ENCODE measurements around the gene HSD17B11.
"Not testable (repeated sequence)": the region's sequence is repeated elsewhere in the genome, so short reads cannot be mapped to it uniquely, and the experiment has no call there.

DNA sequence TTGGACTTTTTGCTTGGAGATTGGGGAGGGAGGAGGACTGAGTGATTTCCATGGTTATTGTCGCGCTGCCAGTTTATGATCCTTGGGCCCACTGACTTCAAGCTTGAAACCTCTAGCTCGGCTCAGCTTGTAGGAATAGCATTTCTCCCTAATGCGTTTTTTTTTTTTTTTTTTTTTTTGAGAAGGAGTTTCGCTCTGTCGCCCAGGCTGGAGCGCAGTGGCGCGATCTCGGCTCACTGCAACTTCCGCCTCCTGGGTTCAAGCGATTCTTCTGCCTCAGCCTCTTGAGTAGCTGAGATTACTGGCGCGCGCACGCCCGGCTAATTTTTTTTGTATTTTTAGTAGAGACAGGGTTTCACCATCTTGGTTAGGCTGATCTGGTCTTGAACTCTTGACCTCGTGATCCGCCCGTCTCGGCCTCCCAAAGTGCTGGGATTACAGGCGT, 33.1 kb upstream of the HSD17B11 start:
- TF ChIP-seq CTCF, EZH2phosphoT487 (IDR thresholded peaks at IDR 0.05): not testable (repeated sequence)
